HG03097 (cell line): ENCODE results near the gene ZNF567.
"Not testable (repeated sequence)": the region's sequence is repeated elsewhere in the genome, so short reads cannot be mapped to it uniquely, and the experiment has no call there.

Experiments
- ATAC-seq: cut with Tn5 transposase; IDR thresholded peaks from one replicate; pipeline ENCODE4 v1.9.1; 2021; ENCODE audit not compliant: unreplicated experiment, low FRiP score

The ZNF567 gene

GRCh38 chr19:36687214-36688056 lies at the start of gene ZNF567:
Gene ZNF567 (plus strand): TSS chr19:36687612. CDS start chr19:36694868, 7,256 bp downstream.
- peak; percentile 95 for ATAC-seq

GRCh38 chr19:36638862-36639510 lies 48.4 kb upstream of the ZNF567 start:
- no peak for ATAC-seq

GRCh38 chr19:36646746-36647145 lies 40.7 kb upstream of the ZNF567 start:
- ATAC-seq: no peak

- ATAC-seq: no peak
These were observed 34.5 kb upstream of the ZNF567 start for GRCh38 chr19:36652958-36653357.

GRCh38 chr19:36665832-36666231 lies 21.6 kb upstream of the ZNF567 start:
- no peak for ATAC-seq

- no peak for ATAC-seq
These were observed 18.8 kb upstream of the ZNF567 start for GRCh38 chr19:36668646-36669045.

- no peak for ATAC-seq
These were observed 15.0 kb upstream of the ZNF567 start for GRCh38 chr19:36672368-36672767.

- ATAC-seq: no peak
These were observed 13.2 kb upstream of the ZNF567 start for GRCh38 chr19:36674201-36674600.

- ATAC-seq: no peak
These were observed 8.0 kb upstream of the ZNF567 start for GRCh38 chr19:36679455-36679854.

- no peak for ATAC-seq
These were observed 1.6 kb upstream of the ZNF567 start for GRCh38 chr19:36685835-36686234.

GRCh38 chr19:36686365-36687213 lies 823 bp upstream of the ZNF567 start:
- ATAC-seq: no peak

- no peak for ATAC-seq
These were observed 646 bp downstream of the ZNF567 start for GRCh38 chr19:36688058-36688457.

- ATAC-seq: no peak
These were observed 19.7 kb downstream of the ZNF567 start for GRCh38 chr19:36707134-36707533.

GRCh38 chr19:36709423-36709822 lies 22.0 kb downstream of the ZNF567 start:
- no peak for ATAC-seq

GRCh38 chr19:36719687-36720556 lies 32.5 kb downstream of the ZNF567 start:
- ATAC-seq: no peak

- not testable (repeated sequence) for ATAC-seq
These were observed 48.8 kb downstream of the ZNF567 start for GRCh38 chr19:36736166-36736565.

- ATAC-seq: no peak
These were observed 58.5 kb downstream of the ZNF567 start for GRCh38 chr19:36745870-36746269.

- no peak for ATAC-seq
These were observed 60.3 kb downstream of the ZNF567 start for GRCh38 chr19:36747750-36748149.

- no peak for ATAC-seq
These were observed 61.2 kb downstream of the ZNF567 start for GRCh38 chr19:36748431-36749275.
